HG02571 (cell line): ENCODE data around the gene SACS.
"Not testable (repeated sequence)": the region's sequence is repeated elsewhere in the genome, so short reads cannot be mapped to it uniquely, and the experiment has no call there.

Experiments
- ATAC-seq: cut with Tn5 transposase; IDR thresholded peaks from one replicate; pipeline ENCODE4 v1.9.1; 2021; ENCODE audit warnings: mild to moderate bottlenecking, moderate library complexity; ENCODE audit not compliant: unreplicated experiment

SACS gene

DNA sequence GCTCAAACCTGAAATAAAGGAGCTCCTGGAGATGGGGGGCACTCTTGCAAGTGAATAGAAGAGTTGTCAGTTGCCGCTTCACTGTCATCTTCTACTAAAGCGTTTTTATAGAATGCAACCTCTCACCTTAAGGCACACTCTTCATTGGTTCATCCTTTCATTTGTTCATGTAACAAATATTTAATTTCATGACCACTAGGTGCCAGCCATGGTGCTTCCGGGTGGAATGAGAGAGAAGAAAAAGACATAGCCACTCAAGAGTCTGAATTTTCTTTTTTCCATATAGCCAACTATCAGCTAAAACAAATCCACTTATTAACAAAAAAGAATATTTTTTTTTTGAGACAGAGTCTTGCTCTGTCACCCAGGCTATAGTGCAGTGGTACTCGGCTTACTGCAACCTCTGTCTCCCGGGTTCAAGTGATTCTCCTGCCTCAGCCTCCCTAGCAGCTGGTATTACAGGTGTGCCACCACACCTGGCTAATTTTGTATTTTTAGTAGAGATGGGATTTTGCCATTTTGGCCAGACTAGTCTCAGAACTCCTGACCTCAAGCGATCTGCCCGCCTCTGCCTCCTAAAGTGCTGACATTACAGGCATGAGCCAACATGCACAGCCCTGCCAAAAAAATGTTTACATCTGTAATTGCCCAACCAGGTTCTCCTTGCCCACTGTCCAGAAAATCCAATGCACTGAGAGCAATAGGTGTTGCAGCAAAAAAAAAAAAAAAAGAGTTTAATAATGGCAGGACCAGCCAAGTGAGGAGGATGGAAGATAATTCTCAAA, 22.1 kb upstream of the SACS start:
- no peak for ATAC-seq

DNA sequence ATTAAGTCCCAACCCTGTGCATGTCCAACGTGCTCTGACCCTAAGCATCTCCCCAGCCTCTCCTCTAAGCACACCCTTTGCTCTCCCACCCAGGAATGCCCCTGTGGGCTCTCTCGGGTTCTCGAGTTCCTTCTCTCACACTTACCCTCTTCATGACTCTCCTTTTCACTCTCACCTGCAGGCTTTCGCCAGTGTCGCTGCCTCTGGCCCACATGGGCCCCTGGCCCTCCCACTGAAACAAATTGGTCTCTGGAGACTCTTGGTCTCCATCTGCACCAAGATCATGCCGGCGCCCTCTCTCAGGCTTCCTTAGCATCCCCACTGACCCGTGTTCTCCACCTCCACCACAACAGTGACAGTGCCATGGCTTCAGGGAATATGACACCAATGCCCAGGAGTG, 19.6 kb upstream of the SACS start:
- no peak for ATAC-seq

DNA sequence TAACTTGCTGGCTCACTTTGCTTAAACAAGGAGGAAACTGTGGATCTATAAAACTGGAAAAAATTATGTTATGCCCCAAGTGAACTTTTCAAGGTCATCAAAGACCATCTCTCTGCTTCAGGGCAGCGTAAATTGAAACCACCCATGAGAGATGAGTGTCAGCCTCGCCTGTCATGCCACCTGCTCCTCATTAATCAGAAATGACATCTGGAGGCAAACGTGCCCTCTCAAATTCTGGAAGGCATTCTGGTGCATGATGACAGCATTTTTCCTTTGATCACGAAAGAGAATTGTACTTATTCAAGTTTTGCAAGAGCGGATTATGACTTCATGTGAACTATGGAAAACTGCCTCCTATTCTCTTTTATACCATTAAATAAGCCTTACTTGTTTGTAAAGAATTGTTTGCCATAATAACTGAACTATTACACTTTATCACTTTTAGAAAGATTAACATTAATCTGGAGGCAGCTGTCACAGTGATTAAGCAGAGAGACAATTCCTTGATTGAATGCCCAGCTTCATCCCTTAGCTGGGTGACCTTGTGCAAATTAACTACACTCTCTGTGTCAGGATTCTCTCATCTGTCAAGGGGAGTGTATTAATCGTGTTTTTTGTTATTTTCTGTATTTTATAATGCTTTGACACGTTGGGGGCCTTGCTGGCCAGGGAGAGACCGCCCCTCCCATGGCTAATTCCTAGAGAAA, 17.0 kb upstream of the SACS start:
- no peak for ATAC-seq

DNA sequence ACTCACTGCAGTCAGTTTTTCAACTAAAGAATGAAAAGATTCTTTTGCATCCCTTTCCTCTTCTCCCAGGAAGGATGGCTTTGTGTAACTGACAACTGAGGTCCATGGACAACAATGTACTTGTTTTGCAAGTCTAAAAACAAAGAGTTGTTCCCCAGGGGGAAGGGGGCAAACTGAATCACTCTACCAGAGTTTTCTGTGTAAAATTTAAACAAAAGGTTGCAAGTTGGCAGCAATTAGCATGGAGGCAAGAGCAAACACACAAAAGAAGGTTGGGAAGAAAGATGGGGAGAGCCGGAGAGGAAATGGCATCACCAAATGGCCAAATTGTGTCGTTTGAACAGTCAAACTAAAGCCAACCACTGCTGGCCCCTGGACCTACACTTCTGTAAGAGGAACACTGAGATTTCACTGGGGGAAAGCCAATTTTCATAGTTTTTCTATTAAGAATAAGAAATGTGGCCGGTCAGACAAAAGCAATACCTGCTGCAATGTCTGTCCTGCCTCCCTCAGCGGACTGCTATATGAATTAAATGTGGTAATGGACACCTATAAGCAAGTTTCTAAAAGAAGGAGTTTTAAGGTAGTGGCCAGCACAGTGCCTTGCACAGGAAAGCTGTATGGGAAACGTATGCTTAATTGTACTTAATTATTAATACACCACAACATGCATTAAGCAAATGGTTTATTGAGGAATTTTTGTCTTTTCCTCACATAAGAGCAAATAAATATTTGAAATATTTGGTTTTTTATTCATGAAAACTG, 16.1 kb upstream of the SACS start:
- ATAC-seq: no peak

DNA sequence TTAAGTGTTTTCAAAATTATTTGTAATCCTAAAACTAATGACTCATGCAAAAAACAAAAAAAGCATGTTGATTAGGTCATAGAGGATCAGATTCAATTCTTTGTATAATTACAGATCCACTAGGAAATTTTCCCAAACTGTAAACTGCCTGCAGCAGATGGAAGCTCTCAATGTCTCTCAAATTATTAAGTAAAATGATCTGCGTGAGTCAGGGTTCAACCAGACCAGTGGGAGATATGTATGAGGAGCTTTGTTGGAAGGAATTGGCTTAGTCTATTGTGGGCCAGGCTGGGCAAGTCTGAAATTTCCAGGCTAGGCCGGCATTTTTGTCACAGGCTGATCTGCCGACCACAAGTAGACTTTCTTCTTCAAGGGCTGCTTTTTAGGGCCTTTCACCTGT, 14.4 kb upstream of the SACS start:
- ATAC-seq: no peak

DNA sequence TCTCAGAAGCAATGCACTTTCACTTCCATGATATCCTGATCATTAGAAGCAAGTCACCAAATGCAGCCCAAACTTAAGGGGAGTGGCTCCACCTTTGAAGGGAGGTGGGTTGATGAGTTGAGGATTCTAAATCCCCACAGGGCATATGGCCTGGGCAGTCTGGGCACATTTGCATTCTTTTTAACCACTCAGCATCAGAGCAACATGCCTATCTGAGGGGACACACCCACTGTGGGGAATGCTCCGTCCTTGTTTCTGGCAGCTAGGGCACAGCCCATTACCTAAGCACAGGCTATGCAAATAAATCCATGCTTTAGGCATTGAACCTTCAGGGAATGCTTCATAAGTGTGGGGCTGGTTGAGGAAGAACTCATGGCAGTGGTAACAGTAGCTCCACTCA, 12.3 kb upstream of the SACS start:
- ATAC-seq: no peak

DNA sequence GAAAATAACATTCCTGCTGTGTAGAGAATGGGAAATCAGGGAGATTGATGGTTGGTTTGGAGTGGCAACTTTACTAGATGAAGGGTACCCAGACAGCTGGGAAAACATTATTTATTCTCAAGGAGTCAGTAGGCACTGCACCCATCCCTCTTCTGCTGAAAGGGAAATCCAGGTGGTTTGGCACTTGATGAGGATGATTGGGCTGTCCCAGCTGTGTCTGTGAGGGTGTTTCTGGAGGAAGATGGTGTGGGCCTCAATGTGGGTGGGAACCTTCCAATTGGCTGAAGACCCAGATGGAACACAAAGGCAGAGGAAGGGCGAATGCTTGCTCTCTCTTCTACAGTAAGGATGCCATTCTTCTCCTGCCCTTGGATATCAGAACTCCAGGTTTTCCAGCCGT, 10.4 kb upstream of the SACS start:
- ATAC-seq: no peak

DNA sequence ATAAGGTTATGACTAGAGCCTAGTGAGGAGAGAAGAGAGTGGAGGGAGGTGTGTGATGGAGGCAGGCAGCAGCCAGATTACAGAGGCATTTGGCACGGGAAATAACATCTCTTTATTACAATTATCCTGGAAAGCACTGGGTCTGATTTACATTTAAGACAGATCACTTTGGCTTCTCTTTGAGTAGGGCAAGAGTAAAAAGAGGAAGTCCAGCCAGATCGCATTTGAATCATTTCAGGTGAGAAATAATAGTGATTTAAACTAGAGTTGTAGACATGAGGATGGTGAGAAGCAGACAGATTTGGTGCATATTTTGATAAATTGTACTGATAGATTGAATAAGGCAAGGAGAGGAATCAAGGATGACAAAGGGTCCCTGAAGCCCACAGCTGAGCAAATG, 9.6 kb upstream of the SACS start:
- no peak for ATAC-seq

DNA sequence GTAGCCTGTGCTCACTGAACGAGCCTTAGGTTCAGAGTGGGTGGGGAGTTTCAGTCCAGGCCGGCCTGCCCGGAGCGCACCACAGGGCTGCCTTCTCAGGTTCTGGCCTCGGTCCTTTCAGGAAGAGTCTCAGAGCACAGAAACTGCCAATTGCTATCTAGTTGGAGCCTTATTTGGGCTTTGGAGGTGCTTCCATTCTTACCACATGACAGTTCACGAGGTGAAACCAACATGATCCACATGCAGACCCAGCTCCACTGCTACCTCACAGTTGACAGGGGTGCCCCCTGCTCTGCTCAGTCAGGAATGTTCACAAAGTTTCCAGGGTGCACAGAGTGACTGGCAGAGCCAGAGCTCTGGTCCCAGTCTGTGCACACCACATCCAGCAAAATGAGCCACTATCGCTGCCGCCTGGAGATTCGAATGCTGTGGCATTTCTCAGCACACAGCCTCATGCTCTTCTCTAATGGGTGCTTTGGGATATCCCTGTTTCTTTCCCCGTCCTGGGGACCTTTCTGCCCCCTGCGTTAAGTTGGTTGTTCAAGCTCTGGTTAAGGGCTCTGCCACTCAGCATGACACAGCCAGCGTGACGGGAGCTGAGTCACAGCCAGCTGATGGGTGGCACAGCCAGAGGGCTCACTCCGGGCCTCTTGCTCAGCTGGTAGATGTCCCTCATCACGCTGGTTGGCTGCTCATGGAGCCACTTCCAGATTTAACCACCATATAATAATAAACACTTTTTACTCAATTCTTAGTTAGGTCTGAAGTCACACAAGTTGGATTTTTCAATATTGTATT, 7.5 kb upstream of the SACS start:
- no peak for ATAC-seq

DNA sequence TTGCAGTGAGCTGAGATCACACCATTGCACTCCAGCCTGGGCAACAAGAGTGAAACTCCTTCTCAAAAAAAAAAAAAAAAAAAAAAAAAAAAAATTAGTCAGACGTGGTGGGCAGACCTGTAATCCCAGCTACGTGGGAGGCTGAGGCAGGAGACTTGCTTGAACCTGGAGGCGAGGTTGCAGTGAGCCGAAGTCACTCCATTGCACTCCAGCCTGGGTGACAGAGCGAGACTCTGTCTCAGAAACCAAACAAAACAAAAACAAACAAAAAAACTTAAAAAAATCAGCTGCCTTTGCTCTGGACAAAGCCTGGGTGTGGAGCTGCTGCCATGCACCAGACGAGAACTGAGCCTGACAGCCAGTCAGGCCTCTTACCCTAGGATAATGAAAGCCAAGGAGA, 6.8 kb upstream of the SACS start:
- not testable (repeated sequence) for ATAC-seq

DNA sequence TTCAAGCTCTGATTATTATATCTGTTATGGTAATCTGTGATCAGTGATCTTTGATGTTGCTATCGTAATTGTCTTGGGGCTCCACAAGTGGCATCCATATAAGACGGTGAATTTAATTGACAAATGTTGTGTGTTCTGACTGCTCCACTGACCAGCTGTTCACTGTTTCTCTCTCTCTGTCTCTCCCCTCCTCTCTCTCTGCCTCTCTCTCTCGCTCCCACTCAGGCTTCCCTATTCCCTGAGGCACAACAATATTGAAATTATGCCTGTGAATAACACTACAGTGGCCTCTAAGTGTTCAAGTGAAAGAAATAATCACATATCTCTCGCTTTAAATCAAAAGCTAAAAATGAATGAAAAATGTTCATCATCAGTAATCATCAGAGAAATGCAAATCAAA, 4.4 kb upstream of the SACS start:
- ATAC-seq: no peak

DNA sequence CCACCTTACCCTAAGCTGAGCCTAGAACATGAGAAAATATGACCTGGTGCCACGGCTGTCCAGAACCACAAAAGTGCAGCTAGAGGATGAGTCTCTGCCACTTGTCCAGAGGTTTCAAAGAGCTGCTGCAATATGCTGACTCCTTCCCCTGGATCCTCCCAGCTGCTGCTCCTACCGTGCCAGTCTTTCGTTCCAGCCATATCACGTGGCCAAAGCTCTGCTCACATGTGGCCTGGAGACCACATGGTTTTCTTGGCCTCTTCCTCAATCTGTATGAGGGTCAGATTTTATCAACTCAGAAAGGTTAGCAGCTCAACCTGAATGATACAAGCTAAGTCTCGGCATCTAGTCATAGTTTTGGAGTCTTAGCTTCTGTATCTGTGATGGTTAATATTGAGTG, 3.2 kb upstream of the SACS start:
- ATAC-seq: no peak

DNA sequence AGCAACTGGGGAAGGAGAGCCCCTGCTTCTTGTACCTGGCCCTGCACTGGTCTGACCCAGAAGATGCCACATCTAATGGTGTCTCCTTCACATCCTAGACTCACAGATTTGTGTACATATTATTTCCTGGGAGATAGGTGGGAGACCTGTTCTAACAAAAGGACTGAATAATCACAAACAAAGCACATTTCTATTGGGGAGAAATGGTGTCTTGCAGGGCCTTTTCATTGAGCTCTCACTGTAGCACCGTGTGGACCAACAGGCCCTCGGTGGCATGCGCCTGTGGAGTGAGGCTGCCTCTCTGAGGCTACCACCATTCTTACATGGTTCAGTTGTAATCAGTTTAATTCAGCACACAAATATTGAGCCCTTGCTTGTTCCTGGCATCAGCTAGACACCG, 989 bp upstream of the SACS start:
- ATAC-seq: no peak

DNA sequence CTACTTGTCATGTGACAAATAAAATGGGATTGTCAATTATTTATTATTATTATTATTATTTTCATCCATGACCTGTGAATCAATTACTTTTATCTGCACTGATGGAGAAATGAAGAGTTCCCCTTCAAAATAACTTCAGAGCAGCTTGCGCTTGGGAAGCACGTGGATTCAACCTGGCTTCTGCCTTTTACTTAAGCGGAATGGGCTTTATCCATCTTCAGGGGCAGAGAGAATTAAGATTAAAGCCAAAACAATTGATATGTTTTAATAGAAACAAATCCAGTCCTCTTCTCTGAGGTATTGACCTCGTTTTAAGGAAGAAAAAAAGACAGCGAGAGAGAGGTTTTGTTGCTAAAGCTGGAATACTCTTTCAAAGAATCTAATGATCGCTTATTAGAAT, 876 bp downstream of the SACS start:
- ATAC-seq: no peak

DNA sequence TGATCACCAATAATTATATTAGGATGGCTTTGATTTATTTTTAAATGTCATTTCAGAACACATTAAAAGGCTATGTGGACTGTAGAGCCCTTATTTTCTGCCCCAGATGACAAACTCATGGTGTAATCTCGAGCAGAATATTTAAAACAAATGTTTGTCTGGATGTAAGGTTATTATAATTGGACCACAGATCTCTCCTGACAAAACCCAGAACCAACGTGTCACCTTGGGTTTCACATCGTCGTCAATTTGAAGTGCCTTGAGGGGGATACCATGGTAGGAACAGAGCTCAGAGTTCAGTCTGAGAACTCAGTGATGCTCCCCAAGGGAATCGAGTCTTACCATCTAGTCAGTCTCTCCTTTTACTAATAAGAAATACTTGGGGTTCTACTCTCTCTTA, 2.8 kb downstream of the SACS start:
- no peak for ATAC-seq

DNA sequence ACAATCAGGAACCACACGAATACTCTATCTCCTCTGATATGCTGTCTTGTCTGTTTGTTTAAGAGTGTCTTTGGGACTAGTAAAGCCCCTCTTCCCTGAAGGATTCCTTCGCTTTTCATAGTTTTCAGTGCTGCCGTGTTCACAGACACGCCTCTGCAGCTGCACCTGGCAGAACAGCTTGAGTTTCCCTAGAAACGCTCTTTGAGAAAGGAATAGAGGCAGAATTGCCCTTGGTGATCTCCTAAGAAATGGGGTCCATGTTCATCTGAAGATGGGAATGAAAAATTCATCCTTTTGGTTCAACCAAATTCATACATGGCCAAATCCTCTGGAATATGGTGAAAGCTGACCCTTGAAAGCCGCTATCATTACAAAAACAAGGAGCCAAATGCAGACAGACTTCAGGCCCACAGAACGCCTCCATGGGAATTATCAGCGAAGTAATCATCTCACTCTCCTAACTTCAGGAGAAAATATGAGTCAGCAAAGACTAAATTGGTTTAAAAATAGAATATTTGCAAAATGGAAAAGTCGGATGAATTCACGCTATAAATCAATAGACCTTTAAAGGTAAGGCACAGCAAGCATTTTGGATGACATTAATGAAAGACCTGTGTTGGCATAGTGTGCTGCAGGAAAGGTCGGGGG, 5.5 kb downstream of the SACS start:
- no peak for ATAC-seq

DNA sequence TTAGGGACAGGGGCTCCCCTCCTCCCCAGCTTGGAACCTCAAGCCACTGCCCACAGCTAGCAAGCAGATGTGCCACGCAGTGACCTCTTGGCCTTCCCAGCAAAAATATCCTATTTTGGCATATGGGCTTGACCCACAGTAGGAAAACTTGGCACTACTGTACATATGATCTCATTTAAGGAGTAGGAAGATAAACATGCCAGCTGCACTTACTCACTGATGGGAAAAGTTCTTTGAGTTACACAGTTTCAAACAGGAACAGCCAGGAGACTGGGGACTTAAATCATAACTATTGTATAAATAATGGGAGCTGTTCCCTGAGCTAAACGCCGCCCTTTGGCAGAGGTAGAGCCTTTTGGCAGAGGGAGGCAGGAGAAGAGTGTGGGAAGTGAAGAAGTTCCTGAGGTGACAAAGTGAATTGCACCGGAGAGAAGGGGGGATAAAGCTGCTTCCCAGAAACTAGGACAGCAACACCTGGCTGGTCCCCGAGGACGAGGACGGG, 6.1 kb downstream of the SACS start:
- no peak for ATAC-seq

DNA sequence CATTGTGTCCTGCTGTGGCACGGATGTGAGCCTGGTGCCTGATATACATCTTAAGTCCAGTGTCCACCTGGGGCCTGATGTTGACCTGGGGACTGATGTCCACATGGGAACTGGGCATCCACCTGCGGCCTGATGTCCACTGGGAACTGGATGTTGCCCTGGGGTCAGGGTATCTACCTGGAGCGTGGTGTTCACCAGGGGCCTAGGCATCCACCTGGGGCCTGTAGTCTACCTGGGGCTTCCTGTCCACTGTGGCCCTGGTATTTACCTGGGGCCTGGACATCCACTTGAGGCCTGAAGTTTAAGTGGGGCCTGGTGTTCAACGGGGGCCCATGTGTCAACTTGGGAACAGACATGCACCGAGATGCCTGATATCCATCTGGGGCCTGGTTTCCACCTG, 11.9 kb downstream of the SACS start:
- no peak for ATAC-seq

DNA sequence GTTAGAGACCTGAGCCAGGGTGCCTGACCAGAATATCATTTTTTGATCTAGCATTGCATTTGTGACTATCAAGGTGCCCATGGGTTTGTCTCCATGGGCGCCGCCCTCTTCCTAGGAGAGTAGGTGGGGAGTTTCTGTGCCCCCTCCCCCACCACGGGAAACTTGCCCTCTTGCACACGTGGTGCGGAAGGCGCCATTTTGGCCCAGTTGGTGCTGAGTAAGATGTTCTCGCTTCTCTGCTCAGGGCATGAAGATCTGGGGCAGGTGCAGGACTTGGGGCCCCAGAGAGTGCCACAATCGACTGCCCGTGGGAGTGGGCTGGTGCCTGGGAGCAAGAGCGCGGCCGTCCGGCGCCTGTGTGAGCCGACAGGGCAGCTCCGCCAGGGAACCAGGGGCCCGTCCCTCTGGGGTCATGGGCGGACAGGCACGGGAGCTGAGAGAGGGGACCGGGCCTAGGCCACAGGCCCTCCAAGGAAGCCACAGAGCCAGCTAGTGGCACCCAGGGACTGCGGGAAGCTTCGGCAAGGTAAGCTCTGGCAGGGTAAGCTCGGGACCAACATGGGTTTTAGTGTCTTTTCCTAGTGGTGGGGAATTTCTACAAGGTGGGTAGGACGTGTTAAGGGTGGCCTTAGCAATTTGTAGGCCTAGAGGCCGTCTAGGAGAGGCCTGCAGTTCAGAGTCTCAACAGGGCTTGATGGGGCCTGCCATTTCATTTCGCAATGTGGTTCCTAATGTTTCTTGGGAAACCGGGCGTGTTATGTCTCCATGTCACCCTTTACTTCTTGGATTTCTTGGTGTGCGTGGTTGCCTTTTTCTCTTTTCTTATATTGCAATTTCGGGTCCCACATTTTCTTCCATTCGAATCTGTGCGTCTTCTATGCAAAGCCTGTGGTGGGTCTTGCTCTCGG, 14.5 kb downstream of the SACS start:
- ATAC-seq: no peak
